ENCODE measurements around the gene CDC5L.
"Not testable (repeated sequence)": the region's sequence is repeated elsewhere in the genome, so short reads cannot be mapped to it uniquely, and the experiment has no call there.

The CDC5L gene

GRCh38 chr6:44387346-44388134 lies at the start of gene CDC5L:
Gene CDC5L, plus strand, starts transcription at chr6:44387706. Its CDS starts 118 bp downstream, at chr6:44387824.
- DNase-seq (ENCODE audit: low read depth in 3 of 3): peak; percentile 90 to 93 (median 92)

- peak; percentile 42 to 58 (median 46) for DNase-seq (ENCODE audit: low read depth in 3 of 3)
Measured at GRCh38 chr6:44338228-44339122, 49.0 kb upstream of the CDC5L start.

DNA sequence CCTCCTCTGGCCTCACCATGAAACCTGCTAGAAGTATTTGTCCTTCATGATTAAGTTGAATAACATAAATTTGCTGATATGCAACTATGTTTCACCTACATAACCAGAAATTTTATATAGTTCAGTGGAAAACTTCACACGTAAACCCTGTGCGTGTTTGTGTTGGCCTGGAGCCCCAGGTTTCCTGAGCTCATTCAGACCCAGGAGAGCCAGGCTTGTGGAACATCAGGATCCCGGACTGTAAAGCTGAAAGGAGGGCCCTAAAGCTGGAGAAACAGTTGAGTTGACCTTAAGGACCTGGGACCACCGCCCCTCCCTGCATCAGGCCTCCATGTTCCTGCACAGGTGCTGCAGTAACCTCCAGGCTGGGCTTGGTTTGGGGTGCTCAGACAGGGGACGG lies 48.2 kb upstream of the CDC5L start:
- no peak for DNase-seq (ENCODE audit: low read depth in 3 of 3)

- no peak for DNase-seq (ENCODE audit: low read depth in 3 of 3)
Measured at GRCh38 chr6:44339763-44340625, 47.5 kb upstream of the CDC5L start.

- DNase-seq (ENCODE audit: low read depth in 3 of 3): no peak
Measured at GRCh38 chr6:44341095-44341890, 46.2 kb upstream of the CDC5L start.

DNA sequence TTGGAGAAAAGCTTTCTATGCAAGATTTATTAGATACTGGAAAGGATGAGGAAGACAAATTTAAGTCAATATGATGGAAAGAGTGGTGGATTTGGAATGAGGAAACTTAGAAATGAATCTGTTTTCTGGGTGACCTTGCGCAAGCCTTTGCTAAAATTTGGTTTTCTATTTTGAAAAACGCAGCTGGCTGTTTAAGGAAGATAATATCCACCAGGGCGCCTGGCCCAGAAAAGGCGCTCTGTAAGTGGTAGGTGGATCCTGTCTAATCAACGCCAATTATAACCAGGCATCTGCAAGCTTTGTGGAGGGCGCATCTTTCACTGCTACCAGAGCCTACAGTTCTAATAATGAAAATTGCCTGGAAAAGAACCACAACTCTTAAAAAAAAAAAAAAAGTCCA lies 45.5 kb upstream of the CDC5L start:
- DNase-seq (ENCODE audit: low read depth in 3 of 3): no peak

DNA sequence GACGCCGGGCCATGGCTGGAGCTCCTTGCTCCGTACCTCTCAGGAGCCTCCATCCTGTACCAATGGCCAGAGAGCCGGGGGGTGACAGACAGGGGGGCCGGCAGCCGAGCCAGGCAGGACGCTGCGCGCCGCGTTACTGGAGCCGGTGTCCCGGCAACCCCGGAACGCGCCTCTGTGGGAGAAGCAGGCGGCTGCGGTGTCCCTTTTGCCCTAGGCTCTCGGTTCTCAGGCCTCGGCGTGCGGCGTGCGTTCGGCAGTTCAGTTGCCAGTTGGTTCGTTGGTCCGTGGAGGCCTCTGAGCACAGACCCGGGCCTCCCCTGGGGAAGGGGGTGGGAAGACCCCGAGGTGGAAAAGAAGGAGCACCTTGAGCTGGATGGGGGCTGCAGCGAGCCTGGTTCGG lies 45.0 kb upstream of the CDC5L start, which contains the start of gene SPATS1:
SPATS1 (plus strand) TSS at position 162 of the 400 bp plus-strand sequence. CDS start 446 bp downstream, outside the sequence.
- DNase-seq (ENCODE audit: low read depth in 3 of 3): no peak

- not testable (repeated sequence) for DNase-seq (ENCODE audit: low read depth in 3 of 3)
Measured at GRCh38 chr6:44346818-44347217, 40.7 kb upstream of the CDC5L start.

- DNase-seq (ENCODE audit: low read depth in 3 of 3): no peak
Measured at GRCh38 chr6:44349904-44350649, 37.4 kb upstream of the CDC5L start.

DNA sequence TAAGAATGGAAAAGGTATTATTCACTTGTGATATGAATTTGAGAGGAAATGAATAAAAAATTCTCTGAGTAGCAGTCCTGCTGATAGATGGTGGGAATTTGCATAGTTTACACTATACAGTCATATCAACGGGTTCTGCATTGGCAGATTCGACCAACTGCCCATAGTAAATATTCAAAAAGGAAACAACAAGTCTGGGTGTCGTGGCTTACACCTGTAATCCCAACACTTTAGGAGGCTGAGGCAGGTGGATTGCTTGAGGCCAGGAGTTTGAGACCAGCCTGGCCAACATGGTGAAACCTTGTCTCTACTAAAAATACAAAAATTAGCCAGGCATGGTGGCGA lies 36.9 kb upstream of the CDC5L start:
- not testable (repeated sequence) for DNase-seq (ENCODE audit: low read depth in 3 of 3)

DNA sequence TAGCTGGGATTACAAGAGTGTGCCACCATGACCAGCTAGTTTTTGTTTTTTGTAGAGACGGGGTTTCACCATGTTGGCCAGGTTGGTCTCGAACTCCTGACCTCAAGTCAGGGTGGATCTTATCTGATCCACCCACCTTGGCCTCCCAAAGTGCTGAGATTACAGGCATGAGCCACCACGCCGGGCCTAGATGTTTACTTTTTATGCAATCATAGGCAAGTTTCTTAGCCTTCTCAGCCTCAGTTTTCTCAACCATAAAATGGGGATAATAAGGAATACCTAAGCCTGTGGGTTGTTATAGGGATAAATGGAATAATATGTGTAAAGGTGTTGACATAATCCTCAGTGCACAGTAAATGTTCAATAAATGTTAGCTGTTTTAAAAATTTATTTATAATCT lies 35.2 kb upstream of the CDC5L start:
- no peak for DNase-seq (ENCODE audit: low read depth in 3 of 3)

GRCh38 chr6:44353336-44353735 lies 34.2 kb upstream of the CDC5L start:
- DNase-seq (ENCODE audit: low read depth in 3 of 3): no peak

DNA sequence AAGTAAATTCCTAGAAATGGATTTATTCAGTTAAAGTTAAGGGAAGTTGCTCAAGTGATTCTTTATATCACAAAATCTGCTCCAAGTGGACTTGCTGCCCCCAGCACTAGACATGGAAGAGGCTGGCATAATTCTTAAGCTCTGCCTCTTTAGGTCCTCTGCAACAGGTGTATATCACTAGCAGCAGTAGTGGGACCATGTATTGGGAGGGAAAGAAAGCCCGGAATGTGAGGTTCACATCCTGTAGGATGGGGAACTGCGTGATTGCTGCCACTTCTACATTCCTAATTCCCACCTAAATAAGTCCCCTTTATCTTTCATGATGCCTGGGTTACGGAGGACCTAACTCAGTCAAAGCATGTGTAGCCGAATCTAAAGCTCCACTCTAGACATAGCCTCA lies 31.9 kb upstream of the CDC5L start:
- no peak for DNase-seq (ENCODE audit: low read depth in 3 of 3)

GRCh38 chr6:44356487-44356886 lies 31.0 kb upstream of the CDC5L start:
- DNase-seq (ENCODE audit: low read depth in 3 of 3): no peak

GRCh38 chr6:44359973-44360372 lies 27.5 kb upstream of the CDC5L start:
- DNase-seq (ENCODE audit: low read depth in 3 of 3): no peak

DNA sequence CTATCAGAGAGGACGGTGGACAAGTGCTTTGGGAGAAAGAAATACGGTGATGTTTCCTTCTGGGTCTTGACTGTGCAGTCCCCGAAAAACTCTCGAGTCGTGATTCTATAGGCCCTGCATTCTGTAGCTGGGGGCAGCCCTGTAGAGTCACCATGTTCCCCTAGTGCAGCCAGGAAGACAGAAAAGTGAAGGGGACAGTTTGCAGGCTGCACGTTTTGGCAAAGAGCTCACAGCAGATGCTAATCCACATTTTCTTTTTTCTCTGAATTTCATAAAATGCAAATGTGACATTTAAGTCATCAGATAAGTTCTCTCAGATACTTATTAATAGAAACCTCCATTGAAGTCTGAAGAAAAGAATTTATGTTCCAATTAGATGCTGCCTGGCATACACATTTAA lies 25.6 kb upstream of the CDC5L start:
- no peak for DNase-seq (ENCODE audit: low read depth in 3 of 3)

GRCh38 chr6:44363377-44363926 lies 24.1 kb upstream of the CDC5L start:
- no peak for DNase-seq (ENCODE audit: low read depth in 3 of 3)

GRCh38 chr6:44366781-44367180 lies 20.7 kb upstream of the CDC5L start:
- DNase-seq (ENCODE audit: low read depth in 3 of 3): no peak

DNA sequence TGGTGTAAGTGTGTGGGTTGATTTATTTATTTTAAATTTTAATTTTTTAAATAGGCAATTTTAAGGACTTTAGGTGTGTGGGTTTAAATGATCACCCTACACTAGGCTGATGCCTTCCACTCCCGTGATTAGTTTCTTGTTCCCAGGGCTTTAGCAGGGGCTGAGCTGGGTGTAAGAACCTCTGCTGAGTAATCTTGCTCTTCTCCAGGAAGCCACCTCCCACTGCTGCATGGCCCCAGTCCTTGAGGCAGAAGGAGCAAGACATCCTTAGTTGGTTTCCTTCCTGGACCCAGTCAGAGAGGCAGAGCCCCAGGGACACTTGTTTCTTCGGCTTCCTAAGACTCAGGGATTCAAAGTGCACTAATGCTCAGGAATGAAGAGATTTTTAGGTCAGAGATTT lies 19.8 kb upstream of the CDC5L start:
- DNase-seq (ENCODE audit: low read depth in 3 of 3): no peak

DNA sequence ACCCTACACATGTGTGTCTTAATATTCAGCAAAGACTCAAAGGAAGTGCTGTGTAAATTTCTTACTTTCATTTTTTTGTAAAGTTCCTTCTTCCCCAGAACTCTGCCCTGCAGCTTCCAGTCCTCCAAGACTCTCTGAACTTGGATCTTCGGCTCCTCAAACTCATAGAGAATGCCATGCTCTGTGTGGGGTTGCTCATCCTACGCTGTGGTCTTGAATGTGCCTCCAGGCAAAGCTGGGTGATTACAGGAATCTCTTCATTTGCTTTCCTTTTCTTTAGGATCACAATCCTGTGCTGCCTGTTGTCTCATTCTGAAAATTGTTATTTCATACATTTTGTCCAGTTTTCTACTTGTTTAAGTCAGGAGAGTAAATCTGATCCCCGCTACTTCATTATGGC lies 14.5 kb upstream of the CDC5L start:
- no peak for DNase-seq (ENCODE audit: low read depth in 3 of 3)
